SH-SY5Y (cell line): ENCODE results near the gene RBM33.

Experiments used
- GATA2 ChIP-seq: IDR thresholded peaks from 2 replicates; pipeline ENCODE4 v1.6.1; 2011; ENCODE audit warnings: mild to moderate bottlenecking, low read depth, low read length
- GATA3 ChIP-seq: IDR thresholded peaks from 2 replicates; pipeline ENCODE4 v1.6.1; 2011; ENCODE audit warnings: low read depth, mild to moderate bottlenecking, low read length, moderate library complexity

Gene RBM33

DNA sequence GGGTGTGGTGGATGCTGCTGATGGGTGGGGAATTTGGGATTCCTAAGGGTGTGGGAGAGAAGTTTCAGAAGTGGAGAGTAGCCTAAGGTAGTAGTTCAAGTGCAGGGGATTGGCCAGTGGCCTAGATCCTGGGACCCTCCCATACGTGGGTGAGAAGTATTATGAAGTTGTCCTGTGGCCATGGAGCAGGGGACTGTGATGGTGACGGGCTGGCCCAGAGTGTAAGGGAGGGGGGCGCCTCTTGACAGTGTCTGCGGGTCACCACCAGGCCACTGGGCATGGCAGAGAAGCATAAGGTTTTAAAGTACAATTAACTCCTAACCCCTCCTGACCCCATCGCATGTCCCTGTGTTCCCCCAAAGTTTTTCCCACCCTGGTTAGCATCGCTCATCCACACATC lies 70.2 kb downstream of the RBM33 start:
- TF ChIP-seq GATA3 = no peak
- no peak for TF ChIP-seq GATA2

DNA sequence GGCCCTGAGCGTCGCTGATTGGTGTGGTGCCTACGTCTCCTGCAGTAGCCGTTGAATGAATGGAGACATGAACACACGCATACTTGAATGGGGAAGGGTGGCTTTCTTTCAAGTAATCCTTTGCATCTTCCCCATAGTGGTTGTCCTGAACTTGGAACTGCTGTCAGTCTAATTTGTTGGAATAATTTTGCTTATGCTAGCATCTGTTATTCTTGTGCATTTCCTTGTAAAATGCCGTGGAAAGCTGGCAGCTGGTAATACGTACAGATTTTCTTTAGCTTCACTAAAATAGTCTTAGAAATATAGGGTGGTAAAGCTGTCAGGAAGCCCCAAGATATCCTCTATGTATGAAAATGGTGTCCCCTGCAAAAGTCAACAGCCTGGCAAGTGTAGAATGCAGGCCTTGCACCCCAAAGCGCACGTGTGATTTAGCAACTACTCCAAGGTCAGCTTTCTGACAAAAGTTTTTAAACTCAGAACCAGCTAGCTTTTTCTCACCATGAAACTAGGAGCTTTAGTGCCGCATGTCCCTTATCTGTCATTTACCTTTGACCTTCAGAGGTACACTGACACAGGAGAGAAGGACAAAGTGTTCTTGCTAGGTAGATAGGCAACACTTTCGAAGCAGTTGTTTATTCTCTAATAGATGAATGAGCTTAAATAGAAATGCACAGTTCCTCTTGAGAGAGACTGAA lies 70.8 kb downstream of the RBM33 start:
- TF ChIP-seq GATA3 (no peak), GATA2 (no peak)

DNA sequence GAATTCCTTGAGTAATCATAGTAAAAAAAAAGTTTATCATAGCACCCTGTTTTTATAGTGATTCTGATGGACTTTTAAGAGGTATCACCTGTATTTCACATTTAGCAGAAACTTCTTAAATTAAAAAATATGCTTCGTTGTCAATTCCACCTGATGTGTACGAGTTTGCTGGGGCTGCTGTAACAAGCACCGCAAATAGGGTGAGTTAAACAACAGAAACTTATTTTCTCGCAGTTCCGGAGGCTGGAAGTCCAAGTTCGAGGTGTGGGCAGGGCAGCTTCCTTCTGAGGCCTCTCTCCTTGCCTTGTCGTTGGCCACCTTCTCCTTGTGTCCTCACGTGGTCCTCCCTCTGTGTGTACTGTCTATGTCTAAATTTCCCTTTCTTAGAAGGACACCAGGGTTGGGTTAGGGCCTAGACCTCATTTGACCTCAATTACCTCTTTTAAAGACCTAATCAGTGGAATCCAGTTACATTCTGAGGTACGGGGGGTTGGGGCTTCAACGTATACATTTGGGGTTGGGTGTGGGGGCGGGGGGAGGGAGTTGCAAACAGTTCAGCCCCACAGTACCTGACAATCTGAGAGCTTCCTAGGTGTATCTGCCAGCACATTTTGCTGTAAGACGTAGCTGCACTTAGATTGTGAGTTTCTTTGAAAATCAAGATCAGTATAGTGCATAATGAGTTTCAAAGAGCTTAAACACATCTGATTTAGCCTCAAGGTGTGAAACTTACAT lies 72.7 kb downstream of the RBM33 start:
- TF ChIP-seq GATA3 (no peak), GATA2 (no peak)

DNA sequence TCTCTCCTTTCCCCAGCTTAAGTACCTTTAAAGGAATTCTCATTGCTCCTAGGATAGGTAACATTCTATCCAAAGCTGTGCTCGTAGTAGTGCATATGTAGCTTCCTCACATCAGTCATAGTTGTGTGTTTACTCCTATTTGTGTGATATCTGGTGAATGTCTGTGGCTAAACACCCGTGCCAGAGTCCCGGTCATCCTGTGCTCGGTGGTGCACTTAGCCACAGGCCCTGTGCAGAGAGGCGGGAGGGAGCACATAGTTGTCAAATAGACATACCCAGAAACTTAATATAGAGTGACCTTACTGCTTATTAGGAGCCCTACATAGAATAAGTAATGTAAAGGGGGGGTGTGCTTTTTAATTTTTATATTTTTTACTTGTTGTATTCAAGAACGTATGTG lies 76.6 kb downstream of the RBM33 start:
- TF ChIP-seq GATA3 = no peak
- TF ChIP-seq GATA2 = no peak

DNA sequence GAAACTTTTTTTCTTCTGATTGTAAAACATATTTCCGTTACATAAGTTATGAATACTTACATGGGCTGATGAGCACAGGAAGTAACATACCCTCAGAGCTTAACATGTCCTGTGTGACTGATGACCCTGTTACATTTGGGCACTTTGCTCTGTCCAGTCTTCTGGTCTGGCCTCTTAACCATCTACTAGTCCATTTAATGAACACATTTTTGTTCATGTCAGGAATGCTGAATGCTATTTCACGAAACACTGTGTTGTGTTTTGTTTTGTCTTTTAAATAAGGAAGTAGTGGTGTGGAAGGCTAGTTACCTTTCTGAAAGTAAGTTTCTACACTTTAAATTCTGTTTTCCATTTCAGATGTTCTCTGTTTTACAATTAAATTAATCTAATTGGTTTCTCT lies 77.7 kb downstream of the RBM33 start:
- TF ChIP-seq GATA3 = no peak

DNA sequence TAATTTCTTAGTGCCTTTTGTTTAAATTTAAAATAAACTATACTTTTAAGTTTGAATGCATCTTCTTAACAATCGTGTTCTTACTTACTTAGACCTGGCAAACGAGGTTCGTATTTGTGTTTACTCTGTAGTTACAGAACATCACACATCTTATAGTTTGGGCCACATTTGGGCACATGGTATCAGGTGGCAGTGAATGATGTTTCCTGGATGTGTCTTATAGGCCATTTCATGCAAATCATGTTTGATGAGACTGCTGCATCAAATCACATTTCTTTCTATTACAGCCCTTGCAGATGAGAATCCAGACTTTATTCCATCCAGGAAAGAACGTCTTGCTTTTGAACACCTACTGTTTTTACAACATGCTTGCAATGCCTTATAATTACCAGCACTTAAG lies 78.5 kb downstream of the RBM33 start:
- TF ChIP-seq GATA2 (no peak), GATA3 (no peak)

DNA sequence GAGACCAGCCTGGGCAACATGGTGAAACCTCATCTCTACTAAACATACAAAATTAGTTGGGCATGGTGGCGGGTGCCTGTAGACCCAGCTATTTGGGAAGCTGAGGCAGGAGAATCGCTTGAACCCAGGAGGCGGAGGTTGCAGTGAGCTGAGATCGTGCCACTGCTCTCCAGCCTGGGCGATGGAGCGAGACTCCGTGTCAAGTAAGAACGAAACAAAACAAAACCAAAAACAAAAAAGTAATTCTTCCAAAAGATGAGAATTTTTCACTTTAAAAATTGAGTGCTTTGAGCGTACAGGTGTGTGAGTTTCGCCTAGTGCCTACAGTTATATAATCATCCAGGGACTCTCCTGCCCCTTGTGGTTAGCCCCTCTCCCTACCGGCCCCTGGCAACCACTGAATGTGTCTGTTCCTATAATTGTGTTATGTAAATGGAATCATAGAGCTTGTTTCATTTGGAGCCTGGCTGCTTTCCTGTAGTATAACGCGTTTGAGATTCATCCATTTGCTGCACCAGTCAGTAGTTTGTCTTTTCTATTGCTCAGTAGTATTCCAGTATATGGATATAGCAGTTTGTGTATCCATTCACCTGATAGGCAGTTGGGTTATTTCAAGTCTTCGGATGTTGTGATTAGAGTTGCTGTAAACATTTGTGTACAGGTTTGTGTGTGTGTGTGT lies 80.0 kb downstream of the RBM33 start:
- no peak for TF ChIP-seq GATA3
- TF ChIP-seq GATA2 = no peak

DNA sequence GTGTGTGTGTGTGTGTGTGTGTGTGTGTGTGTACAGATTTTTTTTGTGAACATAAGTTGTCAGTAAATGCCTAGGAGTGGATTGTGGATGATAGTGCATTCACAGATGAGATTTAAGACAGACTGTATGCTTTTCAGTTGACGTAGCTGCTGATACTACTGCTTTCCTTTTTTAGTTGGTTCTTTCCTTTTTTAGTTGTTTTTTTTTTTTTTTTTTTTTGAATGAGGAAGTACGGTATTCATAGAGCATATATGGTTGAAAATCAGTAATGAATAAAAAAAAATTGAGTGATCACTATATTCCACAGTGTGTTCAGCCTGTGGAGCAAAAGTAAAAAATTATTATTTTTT lies 80.5 kb downstream of the RBM33 start:
- TF ChIP-seq GATA2 = no peak
- no peak for TF ChIP-seq GATA3

DNA sequence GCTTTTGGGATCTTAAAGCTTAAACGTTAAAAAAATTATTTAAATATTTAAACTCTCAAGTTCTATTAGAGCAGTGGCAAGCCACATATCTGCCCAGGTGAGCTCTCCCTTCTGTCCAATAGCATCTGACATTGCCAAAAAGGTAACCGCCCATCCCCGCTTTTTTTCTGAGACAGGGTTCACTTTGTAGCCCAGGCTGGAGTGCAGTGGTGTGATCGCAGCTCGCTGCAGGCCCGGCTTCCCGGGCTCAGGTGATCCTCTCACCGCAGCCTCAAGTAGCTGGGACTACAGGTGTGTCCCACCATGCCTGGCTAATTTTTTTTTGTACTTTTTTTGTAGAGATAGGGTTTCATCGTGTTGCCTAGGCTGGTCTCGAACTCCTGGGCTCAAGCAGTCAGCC lies 83.2 kb downstream of the RBM33 start:
- TF ChIP-seq GATA3 = no peak
- no peak for TF ChIP-seq GATA2

DNA sequence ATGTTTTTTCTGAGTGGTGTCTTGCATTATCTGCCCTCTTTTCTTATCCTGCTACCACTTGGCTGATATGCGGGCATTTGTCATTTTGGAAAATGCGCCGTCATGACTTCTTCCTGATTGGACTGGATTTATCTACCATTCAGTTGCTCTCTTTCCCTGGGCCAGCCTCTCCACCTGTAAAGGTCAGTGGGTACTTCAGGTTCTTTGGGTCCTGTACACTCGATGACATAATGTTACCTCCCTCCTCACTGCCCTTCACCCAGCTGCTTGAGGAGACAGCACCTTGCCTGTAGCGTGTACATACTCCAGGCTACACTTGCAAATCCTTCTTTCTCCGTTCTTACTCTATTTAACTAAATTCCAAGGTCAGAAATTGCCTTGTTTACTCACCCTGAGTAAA lies 83.7 kb downstream of the RBM33 start:
- TF ChIP-seq GATA3 = no peak
- TF ChIP-seq GATA2 = no peak

DNA sequence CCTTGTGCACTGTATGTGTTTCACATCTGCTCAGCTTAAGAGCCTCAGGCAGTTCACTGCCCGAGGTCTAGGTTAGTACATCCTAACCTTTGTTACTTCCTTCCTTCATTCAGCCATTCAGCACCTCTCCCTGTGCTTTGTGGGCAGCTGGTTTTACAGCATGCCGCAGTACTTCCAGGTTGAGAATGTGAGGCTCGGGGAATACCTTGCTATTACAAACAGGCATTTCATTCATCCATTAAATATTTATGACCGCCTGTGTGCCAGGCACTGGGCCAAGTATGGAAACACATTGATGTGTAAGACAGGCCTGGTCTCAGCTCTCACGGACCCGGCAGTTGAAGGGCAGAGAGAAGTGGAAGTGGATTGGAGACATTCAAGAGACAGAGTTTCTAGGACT lies 85.4 kb downstream of the RBM33 start:
- TF ChIP-seq GATA3 (no peak), GATA2 (no peak)

DNA sequence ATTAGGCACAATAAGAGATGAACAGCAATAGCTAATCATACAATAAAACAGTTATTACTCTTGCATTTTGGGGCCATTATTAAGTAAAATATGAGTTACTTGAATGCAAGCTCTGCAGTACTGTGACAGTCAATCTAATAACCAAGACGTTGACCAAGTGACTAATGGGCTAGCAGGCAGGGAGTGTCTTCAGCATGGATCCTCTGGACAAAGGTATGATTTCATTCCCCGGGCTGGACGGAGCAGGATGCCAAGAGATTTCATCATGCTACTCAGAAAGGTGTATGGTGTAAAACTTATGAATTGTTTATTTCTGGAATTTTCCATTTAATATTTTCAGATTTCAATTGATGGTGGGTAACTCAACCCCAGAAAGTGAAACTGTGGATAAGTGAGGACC lies 86.9 kb downstream of the RBM33 start:
- TF ChIP-seq GATA3 = no peak
- TF ChIP-seq GATA2 = no peak

DNA sequence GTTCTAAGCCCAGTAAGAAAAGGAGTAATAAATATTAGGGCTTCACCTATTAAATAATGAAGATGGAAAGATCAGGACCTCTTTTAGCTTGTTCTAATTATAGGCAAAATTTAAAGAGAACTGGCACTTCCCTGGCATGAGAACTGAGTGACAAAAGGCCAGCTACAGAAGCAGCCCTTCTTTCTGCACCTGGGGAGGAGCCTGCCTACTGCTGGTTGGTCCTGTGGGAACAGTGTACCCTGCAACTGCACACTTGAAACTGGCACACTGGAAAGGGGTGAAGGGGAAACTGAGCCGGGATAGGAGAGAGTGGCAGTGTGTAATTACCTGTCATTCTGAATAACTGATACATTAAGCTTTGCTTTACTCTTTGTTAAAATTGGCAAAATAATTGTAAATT lies 87.4 kb downstream of the RBM33 start:
- TF ChIP-seq GATA2 (no peak), GATA3 (no peak)

DNA sequence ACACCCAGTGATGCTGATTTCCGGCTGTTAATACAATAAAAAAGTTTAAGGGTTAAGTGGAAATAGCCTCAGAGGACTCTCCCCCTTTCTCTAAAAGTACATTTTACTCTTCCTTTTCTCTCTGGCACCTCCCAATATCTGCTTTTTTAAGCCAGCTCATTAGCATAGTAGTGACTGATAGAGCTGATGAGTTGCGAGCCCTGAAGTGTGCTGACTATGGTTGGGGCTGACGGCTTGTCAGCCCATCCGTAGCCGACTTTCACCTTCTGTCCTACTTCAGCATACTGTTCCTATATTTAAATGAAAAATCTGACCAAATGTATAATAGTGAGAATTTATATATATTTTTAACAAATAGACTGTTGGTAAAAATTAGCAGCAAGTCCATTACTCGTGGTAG lies 87.8 kb downstream of the RBM33 start:
- TF ChIP-seq GATA3 = no peak
- no peak for TF ChIP-seq GATA2
